Trophoblast cell (in vitro differentiated cells and primary cell): ENCODE results near the gene TPST1.
"Not testable (repeated sequence)": the region's sequence is repeated elsewhere in the genome, so short reads cannot be mapped to it uniquely, and the experiment has no call there.

ENCODE experiments used
- DNase-seq, 2 donors: peaks; one replicate each; pipeline ENCODE4 v3.0.0-alpha.2; 2016
- H2AFZ ChIP-seq: 2 replicates; pipeline ENCODE4 v1.6.1; 2013; ENCODE audit warnings: low read length, moderate library complexity, mild to moderate bottlenecking; ENCODE audit not compliant: insufficient read depth, poor library complexity
- H2AK5ac ChIP-seq: 2 replicates; pipeline ENCODE4 v1.6.1; 2013; ENCODE audit warnings: mild to moderate bottlenecking, low read length
- H2BK120ac ChIP-seq: 2 replicates; pipeline ENCODE4 v1.6.1; 2013; ENCODE audit warnings: low read length, mild to moderate bottlenecking, moderate library complexity; ENCODE audit not compliant: insufficient read depth, poor library complexity
- H2BK12ac ChIP-seq: 2 replicates; pipeline ENCODE4 v1.6.1; 2013; ENCODE audit warnings: mild to moderate bottlenecking, low read length, moderate library complexity
- H2BK5ac ChIP-seq: 2 replicates; pipeline ENCODE4 v1.6.1; 2013; ENCODE audit warnings: low read length, low read depth, moderate library complexity, mild to moderate bottlenecking; ENCODE audit not compliant: poor library complexity
- H3K14ac ChIP-seq: 2 replicates; pipeline ENCODE4 v1.6.1; 2013; ENCODE audit warnings: mild to moderate bottlenecking, low read length
- H3K18ac ChIP-seq: 2 replicates; pipeline ENCODE4 v1.6.1; 2013; ENCODE audit warnings: mild to moderate bottlenecking, low read length
- H3K23ac ChIP-seq: 2 replicates; pipeline ENCODE4 v1.6.1; 2013; ENCODE audit warnings: low read length
- H3K27ac ChIP-seq: 2 replicates; pipeline ENCODE4 v1.5.1; 2013; ENCODE audit warnings: low read depth, mild to moderate bottlenecking, inconsistent platforms, low read length, moderate library complexity
- H3K27me3 ChIP-seq: 2 replicates; pipeline ENCODE4 v1.6.1; 2013; ENCODE audit warnings: inconsistent platforms, mild to moderate bottlenecking, low read length, moderate library complexity; ENCODE audit not compliant: insufficient read depth
- H3K36me3 ChIP-seq, 2 experiments: 1 replicate in 1 of 2; 2 replicates in 1 of 2; pipeline ENCODE4 v1.6.1; 2013; ENCODE audit warnings: low read length in 2 of 2, mild to moderate bottlenecking in 2 of 2, moderate library complexity in 1 of 2; ENCODE audit not compliant: insufficient read depth in 2 of 2, control insufficient read depth in 1 of 2
- H3K4ac ChIP-seq: 2 replicates; pipeline ENCODE4 v1.6.1; 2013; ENCODE audit warnings: low read depth, mild to moderate bottlenecking, low read length, moderate library complexity
- H3K4me1 ChIP-seq, 2 experiments: 1 replicate in 1 of 2; 2 replicates in 1 of 2; pipeline ENCODE4 v1.6.1; 2013; ENCODE audit warnings: low read length in 2 of 2, mild to moderate bottlenecking in 2 of 2, moderate library complexity in 1 of 2; ENCODE audit not compliant: insufficient read depth in 2 of 2, control insufficient read depth in 1 of 2
- H3K4me2 ChIP-seq: 2 replicates; pipeline ENCODE4 v1.6.1; 2013; ENCODE audit warnings: inconsistent platforms, mild to moderate bottlenecking, low read length, moderate library complexity
- H3K4me3 ChIP-seq: 2 replicates; pipeline ENCODE4 v1.5.1; 2013; ENCODE audit warnings: mild to moderate bottlenecking, low read depth, low read length, inconsistent platforms
- H3K79me1 ChIP-seq: one replicate; pipeline ENCODE4 v1.6.1; 2013; ENCODE audit warnings: low read length
- H3K79me2 ChIP-seq: 2 replicates; pipeline ENCODE4 v1.6.1; 2013; ENCODE audit warnings: low read length, mild to moderate bottlenecking; ENCODE audit not compliant: control insufficient read depth, insufficient read depth, poor library complexity
- H3K9ac ChIP-seq: 2 replicates; pipeline ENCODE4 v1.6.1; 2013; ENCODE audit warnings: mild to moderate bottlenecking, low read length
- H3K9me3 ChIP-seq: 2 replicates; pipeline ENCODE4 v1.6.1; 2013; ENCODE audit warnings: low read depth, mild to moderate bottlenecking, control low read depth, inconsistent platforms, low read length; ENCODE audit not compliant: insufficient read depth
- H4K12ac ChIP-seq: 2 replicates; pipeline ENCODE4 v1.6.1; 2013; ENCODE audit warnings: low read depth, mild to moderate bottlenecking, low read length, moderate library complexity
- H4K8ac ChIP-seq: 2 replicates; pipeline ENCODE4 v1.6.1; 2013; ENCODE audit warnings: low read depth, mild to moderate bottlenecking, low read length, moderate library complexity
- H4K91ac ChIP-seq: one replicate; pipeline ENCODE4 v1.6.1; 2013; ENCODE audit warnings: low read depth, mild to moderate bottlenecking, low read length, moderate library complexity
- WGBS: extraction: QIAGEN DNeasy Blood & Tissue Kit; methylation state at CpG from one replicate; pipeline ENCODE4 v1.1.7; 2013; ENCODE audit warnings: missing lambda C conversion rate; ENCODE audit not compliant: insufficient read length, insufficient coverage; ENCODE audit errors: extremely low coverage; 5-methylcytosine and 5-hydroxymethylcytosine counted together

The TPST1 gene

DNA sequence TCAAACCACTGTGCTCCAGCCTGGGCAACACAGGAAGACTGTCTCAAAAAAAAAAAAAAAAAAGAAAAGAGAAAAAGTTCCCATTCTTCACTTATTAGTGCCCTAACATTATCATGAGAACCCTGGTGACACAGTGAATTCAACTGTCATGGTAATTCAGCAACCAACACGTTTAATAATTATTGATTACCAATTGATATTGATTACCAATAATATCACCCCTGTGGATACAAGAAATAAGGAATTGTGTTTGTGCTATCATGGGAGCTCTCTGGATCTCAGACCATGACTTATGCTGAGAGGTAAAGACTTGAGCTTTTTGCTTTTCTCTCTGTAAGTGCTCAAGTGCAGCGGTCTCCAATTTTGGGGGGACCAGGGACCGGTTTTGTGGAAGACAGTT lies 195.3 kb downstream of the TPST1 start:
- Histone ChIP-seq H3K23ac (no peak overlapping the region), H3K27ac (no peak overlapping the region), H2AK5ac (no peak overlapping the region), H3K9ac (no peak overlapping the region), H3K4me1 (peaks cover 0 to 4% of the 10 kb centered on the region in 2 experiments), H3K4me3 (no peak overlapping the region), H3K14ac (no peak overlapping the region), H2BK120ac (no peak overlapping the region), H3K4me2 (no peak overlapping the region), H3K79me1 (no peaks in the 10 kb centered on the region), H3K36me3 (peaks cover 0 to 2% of the 10 kb centered on the region in 2 experiments), H2AFZ (no peak overlapping the region), H3K27me3 (no peaks in the 10 kb centered on the region), H2BK5ac (no peak overlapping the region), H3K4ac (no peak overlapping the region), H2BK12ac (no peak overlapping the region), H4K8ac (no peak overlapping the region), H4K91ac (no peak overlapping the region), H3K79me2 (no peaks in the 10 kb centered on the region), H3K9me3 (peaks cover 2% of the 10 kb centered on the region), H4K12ac (no peak overlapping the region), H3K18ac (no peak overlapping the region)
- no peak for DNase-seq
- no CpG with 5 or more reads among the region's 3 CpGs for WGBS

GRCh38 chr7:66401126-66401525 lies 196.0 kb downstream of the TPST1 start:
- no CpG with 5 or more reads among the region's 4 CpGs for WGBS

DNA sequence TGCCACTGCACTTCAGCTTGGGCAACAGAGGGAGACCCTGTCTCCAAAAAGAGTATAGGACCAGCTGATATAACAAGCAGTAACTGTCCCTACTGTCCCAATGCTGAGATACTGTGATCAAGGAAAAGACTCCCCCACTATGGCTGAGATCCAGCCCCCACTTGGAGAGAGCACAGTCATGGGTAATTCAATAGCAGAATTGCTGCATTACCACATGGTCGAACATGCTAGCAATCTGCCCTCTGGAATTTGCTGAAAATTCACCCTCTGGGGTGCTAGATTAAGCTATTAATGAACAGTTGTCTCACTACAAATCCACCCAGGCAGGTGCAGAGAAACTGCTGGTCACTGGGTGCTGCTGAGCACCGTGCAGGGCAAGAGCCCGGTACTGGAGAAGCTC lies 196.8 kb downstream of the TPST1 start:
- H3K4ac ChIP-seq, H3K14ac ChIP-seq, H2AK5ac ChIP-seq, H2BK5ac ChIP-seq, H2BK12ac ChIP-seq, H3K9ac ChIP-seq, H2AFZ ChIP-seq, H4K12ac ChIP-seq, H3K4me3 ChIP-seq, H3K4me1 ChIP-seq, H3K27ac ChIP-seq, H2BK120ac ChIP-seq, H3K9me3 ChIP-seq, H3K36me3 ChIP-seq, H3K23ac ChIP-seq, H4K91ac ChIP-seq, H3K4me2 ChIP-seq, DNase-seq, H3K27me3 ChIP-seq, H3K79me2 ChIP-seq, H3K18ac ChIP-seq, H4K8ac ChIP-seq, H3K79me1 ChIP-seq: not testable (repeated sequence)
- WGBS: no CpG with 5 or more reads among the region's 3 CpGs

More at GRCh38 chr7:66401126-66401525, 196.0 kb downstream of the TPST1 start:
- not testable (repeated sequence) for H4K91ac ChIP-seq, H2BK12ac ChIP-seq, H3K79me1 ChIP-seq, H3K18ac ChIP-seq, H3K4me2 ChIP-seq, H4K8ac ChIP-seq, H2BK5ac ChIP-seq, H3K4me3 ChIP-seq, H2AK5ac ChIP-seq, H2BK120ac ChIP-seq, H4K12ac ChIP-seq, H3K14ac ChIP-seq, H3K9ac ChIP-seq, H3K4me1 ChIP-seq, H3K27ac ChIP-seq, H2AFZ ChIP-seq, DNase-seq, H3K4ac ChIP-seq, H3K79me2 ChIP-seq, H3K9me3 ChIP-seq, H3K23ac ChIP-seq, H3K27me3 ChIP-seq, H3K36me3 ChIP-seq

DNA sequence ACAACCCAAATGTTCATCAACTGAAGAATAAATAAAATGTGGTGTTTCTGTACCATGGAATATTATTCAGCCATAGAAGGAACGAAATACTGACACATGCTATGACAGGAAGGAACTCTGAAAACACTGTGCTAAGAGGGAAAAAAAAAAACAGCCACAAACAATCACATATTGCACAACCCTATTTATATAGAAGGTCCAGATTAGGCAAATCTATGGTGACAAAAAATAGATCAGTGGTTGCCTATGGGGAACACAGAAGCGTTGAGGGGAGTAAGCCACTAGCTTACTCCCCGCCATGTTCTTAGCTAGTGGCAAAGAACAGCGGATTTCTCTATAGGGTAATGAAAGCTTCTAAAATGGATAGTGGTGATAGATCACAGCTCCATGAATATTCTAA lies 198.4 kb downstream of the TPST1 start:
- Histone ChIP-seq H2AFZ (no peak overlapping the region), H2BK12ac (no peak overlapping the region), H4K91ac (no peak overlapping the region), H2BK5ac (no peak overlapping the region), H3K4ac (no peak overlapping the region), H3K79me2 (no peaks in the 10 kb centered on the region), H3K79me1 (no peaks in the 10 kb centered on the region), H3K14ac (no peak overlapping the region), H3K4me2 (no peak overlapping the region), H2AK5ac (no peak overlapping the region), H3K36me3 (peaks cover 0 to 2% of the 10 kb centered on the region in 2 experiments), H2BK120ac (no peak overlapping the region), H3K18ac (no peak overlapping the region), H3K27ac (no peak overlapping the region), H3K23ac (no peak overlapping the region), H3K27me3 (no peaks in the 10 kb centered on the region), H4K8ac (no peak overlapping the region), H3K4me1 (peaks cover 0 to 4% of the 10 kb centered on the region in 2 experiments), H3K4me3 (no peak overlapping the region), H3K9me3 (peaks cover 2% of the 10 kb centered on the region), H3K9ac (no peak overlapping the region), H4K12ac (no peak overlapping the region)
- no peak for DNase-seq
- no CpG with 5 or more reads among the region's 4 CpGs for WGBS
